B cell (primary cell): ENCODE measurements around the gene C3orf22. TPM values are rescaled to one million over a fixed set of nuclear protein-coding genes. Genes with fewer than 3 reads are reported as not detected.

Source experiments
- ATAC-seq: fragments of 200-7000 bp; cut with Tn5 transposase; one replicate; pipeline ENCODE4 v1.10.0; 2021; ENCODE audit warnings: low read depth, mild to moderate bottlenecking, moderate number of reproducible peaks, moderate library complexity
- CTCF ChIA-PET: fragments of 350-600 bp; sonication (Branson Sonifier 250); formaldehyde crosslinking; loops from one replicate; lab custom pipeline; 2021; ENCODE audit warnings: antibody characterized with exemption, inconsistent platforms; lab: Charles Lee
- POLR2A ChIA-PET: fragments of 350-600 bp; sonication (Branson Sonifier 250); formaldehyde crosslinking; loops from one replicate; lab custom pipeline; 2021; ENCODE audit warnings: antibody characterized with exemption; lab: Charles Lee
- DNase-seq: peaks from one replicate; pipeline ENCODE4 v3.0.0; 2013
- H2AFZ ChIP-seq: 2 replicates; pipeline ENCODE4 v1.6.1; 2012; ENCODE audit warnings: mild to moderate bottlenecking, low read depth, low read length; ENCODE audit not compliant: insufficient read depth, poor library complexity, severe bottlenecking
- H3K27ac ChIP-seq, 2 donors: 1 replicate in 1 of 2; 2 replicates in 1 of 2; pipeline ENCODE4 v1.5.1; 2012 to 2013; ENCODE audit warnings: low read length in 2 of 2, mild to moderate bottlenecking in 2 of 2, moderate library complexity in 1 of 2
- H3K27me3 ChIP-seq, 4 experiments: fragments of 200-600 bp in 1 of 4; sonication (generic) in 1 of 4; replicated peaks in 1 of 4; 1 replicate in 2 of 4; 2 replicates in 2 of 4; pipeline versions ENCODE4 v1.6.1 to v1.7.0; 2013 to 2016; ENCODE audit warnings: low read length in 3 of 4, mild to moderate bottlenecking in 2 of 4, mixed read lengths in 1 of 4, moderate library complexity in 1 of 4; ENCODE audit not compliant: insufficient read depth in 4 of 4, control insufficient read depth in 3 of 4; ENCODE audit errors: control extremely low read depth in 1 of 4
- H3K36me3 ChIP-seq, 2 experiments: replicated peaks in 1 of 2; 1 replicate in 1 of 2; 2 replicates in 1 of 2; pipeline versions ENCODE4 v1.6.1 to v1.7.1; 2013; ENCODE audit warnings: low read length in 1 of 2; ENCODE audit not compliant: insufficient read depth in 2 of 2, control insufficient read depth in 1 of 2; ENCODE audit errors: control extremely low read depth in 1 of 2, extremely low read depth in 1 of 2
- H3K4me1 ChIP-seq, 2 donors: fragments of 200-600 bp in 1 of 2; sonication (generic) in 1 of 2; 1 replicate in 1 of 2; 2 replicates in 1 of 2; pipeline versions ENCODE4 v1.5.1 to v1.6.1; 2013 to 2017; ENCODE audit warnings: low read length in 2 of 2; ENCODE audit not compliant: control insufficient read depth in 2 of 2, insufficient read depth in 2 of 2
- H3K4me2 ChIP-seq: replicated peaks from 2 replicates; pipeline ENCODE3; 2012; ENCODE audit warnings: mild to moderate bottlenecking, low read depth, low read length; ENCODE audit not compliant: poor library complexity, severe bottlenecking
- H3K4me3 ChIP-seq, 5 experiments: fragments of 200-600 bp in 1 of 5; sonication (generic) in 1 of 5; 1 replicate in 3 of 5; 2 replicates in 2 of 5; pipeline versions ENCODE4 v1.5.1 to v1.7.0; 2011 to 2016; ENCODE audit warnings: low read length in 4 of 5, mild to moderate bottlenecking in 4 of 5, low read depth in 2 of 5, control low read depth in 1 of 5, moderate library complexity in 1 of 5; ENCODE audit not compliant: insufficient read depth in 1 of 5; ENCODE audit errors: control extremely low read depth in 1 of 5, extremely low read depth in 1 of 5
- H3K79me2 ChIP-seq: fragments of 200-600 bp; sonication (generic); one replicate; pipeline ENCODE4 v1.6.0; 2016; ENCODE audit warnings: low read length; ENCODE audit not compliant: control insufficient read depth, insufficient read depth
- H3K9ac ChIP-seq: fragments of 200-600 bp; sonication (generic); 2 replicates; pipeline ENCODE4 v1.6.1; 2017; ENCODE audit warnings: mild to moderate bottlenecking, low read length, moderate library complexity
- H3K9me3 ChIP-seq, 3 donors: one replicate each; pipeline versions ENCODE4 v1.6.1 to v1.7.1; 2013; ENCODE audit warnings: low read length in 2 of 3; ENCODE audit not compliant: control insufficient read depth in 2 of 3, insufficient read depth in 1 of 3; ENCODE audit errors: control extremely low read depth in 1 of 3
- H4K20me1 ChIP-seq: 2 replicates; pipeline ENCODE4 v1.6.0; 2012; ENCODE audit warnings: mild to moderate bottlenecking, low read length; ENCODE audit not compliant: insufficient read depth, control insufficient read depth, poor library complexity, severe bottlenecking
- H3K27ac Mint-ChIP-seq: one replicate; pipeline ENCODE4 v1.8.0; 2021; ENCODE audit warnings: mixed read lengths
- H3K27me3 Mint-ChIP-seq: one replicate; pipeline ENCODE4 v1.8.0; 2021; ENCODE audit warnings: mixed read lengths
- H3K4me1 Mint-ChIP-seq: one replicate; pipeline ENCODE4 v1.8.0; 2021; ENCODE audit warnings: mixed read lengths
- H3K4me3 Mint-ChIP-seq: one replicate; pipeline ENCODE4 v1.8.0; 2021; ENCODE audit warnings: mixed read lengths
- H3K9me3 Mint-ChIP-seq: one replicate; pipeline ENCODE4 v1.8.0; 2022; ENCODE audit warnings: mixed read lengths; ENCODE audit not compliant: insufficient read depth
- EZH2 ChIP-seq: IDR thresholded peaks from 2 replicates; pipeline ENCODE4 v1.6.1; 2012; ENCODE audit warnings: borderline replicate concordance, low read depth, mild to moderate bottlenecking, moderate library complexity, low read length; ENCODE audit not compliant: insufficient read depth, poor library complexity, severe bottlenecking
- WGBS: methylation state at CpG from one replicate; pipeline ENCODE4 v1.1.5; 2013; ENCODE audit warnings: missing lambda C conversion rate; ENCODE audit not compliant: insufficient coverage; 5-methylcytosine and 5-hydroxymethylcytosine counted together
- intact Hi-C: fragments of 100-400 bp; cut with micrococcal nuclease; formaldehyde crosslinking; loops from one replicate; pipeline ENCODE4 v1.10.0; 2022
- polyA plus RNA-seq: library from polyadenylated mRNA; depleted of rRNA; stranded (reverse); fragments of >200 nt; gene quantifications from 2 replicates; pipeline ENCODE4 v1.2.3, GENCODE V29; 2012
- total RNA-seq, 2 donors: library from RNA; stranded (reverse); fragments of 120-200 nt in 1 of 2; gene quantifications; 1 replicate in 1 of 2; 2 replicates in 1 of 2; pipeline versions ENCODE4 v1.2.3 to v1.2.4, GENCODE V29; 2013 to 2022
- TF ChIP-seq, protein P1 (sequence below): fragments of 200-600 bp; IDR thresholded peaks from one replicate; pipeline ENCODE4 v1.8.0; 2022; ENCODE audit warnings: antibody characterized with exemption, mild to moderate bottlenecking

The C3orf22 gene
- total and polyA plus RNA-seq, 2 donors (not counting 1 experiment from before 2014, with no cell fraction given), result not detected

DNA sequence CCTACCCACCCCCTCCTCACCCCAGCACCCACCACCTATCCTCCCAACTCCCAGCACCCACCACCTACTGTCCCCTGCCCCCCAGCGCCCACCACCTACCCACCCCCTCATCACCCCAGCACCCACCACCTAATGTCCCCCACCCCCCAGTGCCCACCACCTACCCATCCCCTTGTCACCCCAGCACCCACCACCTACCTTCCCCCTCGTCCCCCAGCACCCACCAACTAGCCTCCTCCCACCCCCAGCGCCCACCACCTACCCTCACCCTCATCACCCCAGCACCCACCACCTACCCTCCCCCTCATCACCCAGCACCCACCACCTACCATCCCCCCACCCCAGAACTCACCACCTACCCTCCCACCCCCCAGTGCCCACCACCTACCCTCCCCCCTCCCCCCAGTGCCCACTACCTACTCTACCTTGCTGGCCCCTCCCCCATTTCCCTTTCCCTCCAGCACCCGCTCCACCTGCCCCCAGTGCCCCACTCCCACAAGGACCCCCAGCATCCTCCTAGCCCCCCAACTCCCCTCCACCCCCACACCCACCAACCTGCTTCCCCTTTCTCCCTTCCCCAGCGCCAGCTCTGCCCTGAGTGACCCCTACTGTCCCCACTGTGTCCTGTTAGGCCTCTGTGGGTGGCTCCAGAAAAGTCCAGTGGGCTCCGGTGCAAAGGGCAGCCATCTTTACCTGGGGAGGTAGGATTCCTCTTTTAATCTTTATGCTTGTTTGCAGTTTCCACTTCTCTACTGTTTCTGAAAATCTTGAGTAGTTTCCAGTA is 42.4 kb downstream of the C3orf22 start:
- Histone ChIP-seq H3K4me1 (no peaks in the 10 kb centered on the region), H3K9me3 (no peaks in the 10 kb centered on the region), H3K79me2 (no peaks in the 10 kb centered on the region), H3K4me2 (no peak overlapping the region), H2AFZ (no peak overlapping the region), H3K27ac (no peak overlapping the region), H3K4me3 (no peak overlapping the region), H3K36me3 (no peaks in the 10 kb centered on the region), H3K9ac (no peak overlapping the region), H4K20me1 (no peaks in the 10 kb centered on the region), H3K27me3 (peaks cover 0 to 5% (median 0%) of the 10 kb centered on the region in 4 experiments)
- ATAC-seq, result no peak
- Mint-ChIP-seq H3K9me3 (no peaks in the 10 kb centered on the region), H3K4me3 (no peak overlapping the region), H3K27me3 (no peaks in the 10 kb centered on the region), H3K27ac (no peak overlapping the region), H3K4me1 (no peaks in the 10 kb centered on the region)
- no CpG with 5 or more reads among the region's 6 CpGs for WGBS
- TF ChIP-seq, protein P1, sequence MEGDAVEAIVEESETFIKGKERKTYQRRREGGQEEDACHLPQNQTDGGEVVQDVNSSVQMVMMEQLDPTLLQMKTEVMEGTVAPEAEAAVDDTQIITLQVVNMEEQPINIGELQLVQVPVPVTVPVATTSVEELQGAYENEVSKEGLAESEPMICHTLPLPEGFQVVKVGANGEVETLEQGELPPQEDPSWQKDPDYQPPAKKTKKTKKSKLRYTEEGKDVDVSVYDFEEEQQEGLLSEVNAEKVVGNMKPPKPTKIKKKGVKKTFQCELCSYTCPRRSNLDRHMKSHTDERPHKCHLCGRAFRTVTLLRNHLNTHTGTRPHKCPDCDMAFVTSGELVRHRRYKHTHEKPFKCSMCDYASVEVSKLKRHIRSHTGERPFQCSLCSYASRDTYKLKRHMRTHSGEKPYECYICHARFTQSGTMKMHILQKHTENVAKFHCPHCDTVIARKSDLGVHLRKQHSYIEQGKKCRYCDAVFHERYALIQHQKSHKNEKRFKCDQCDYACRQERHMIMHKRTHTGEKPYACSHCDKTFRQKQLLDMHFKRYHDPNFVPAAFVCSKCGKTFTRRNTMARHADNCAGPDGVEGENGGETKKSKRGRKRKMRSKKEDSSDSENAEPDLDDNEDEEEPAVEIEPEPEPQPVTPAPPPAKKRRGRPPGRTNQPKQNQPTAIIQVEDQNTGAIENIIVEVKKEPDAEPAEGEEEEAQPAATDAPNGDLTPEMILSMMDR, result no peak
- no peak for TF ChIP-seq EZH2
- intact Hi-C loops, result no loop called here
- ChIA-PET CTCF (no interaction called here), POLR2A (no interaction called here)
- DNase-seq, result no peak

DNA sequence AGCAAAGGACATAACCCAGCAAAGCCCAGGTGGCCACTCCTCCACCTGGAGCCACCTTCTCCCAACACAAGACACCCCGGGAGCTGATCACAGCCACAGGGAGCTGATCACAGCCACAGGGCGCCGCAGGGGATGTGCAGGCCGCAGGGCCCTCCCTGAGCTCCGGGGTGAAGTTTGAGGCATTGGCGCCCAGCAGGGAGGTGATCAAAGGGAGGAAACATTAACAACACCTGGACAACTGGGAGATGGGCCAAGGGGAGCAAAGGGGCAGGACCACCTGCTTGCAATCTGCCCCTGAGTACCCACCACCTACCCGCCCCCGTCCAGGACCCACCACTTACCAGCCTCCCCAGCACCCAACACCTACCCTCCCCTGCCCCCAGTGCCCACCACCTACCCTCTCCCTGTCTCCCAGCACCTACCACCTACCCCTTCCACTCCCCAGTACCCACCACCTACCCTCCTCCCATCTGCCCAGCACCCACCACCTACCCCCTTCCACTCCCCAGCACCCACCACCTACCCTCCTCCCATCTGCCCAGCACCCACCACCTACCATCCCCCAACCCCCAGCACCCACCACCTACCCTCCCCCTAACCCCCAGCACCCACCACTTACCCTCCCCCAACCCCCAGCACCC is 43.5 kb downstream of the C3orf22 start:
- no peaks in the 10 kb centered on the region for H3K4me1 ChIP-seq
- intact Hi-C loops, result no loop called here
- H4K20me1 ChIP-seq, result no peaks in the 10 kb centered on the region
- CTCF ChIA-PET, result no interaction called here
- no peaks in the 10 kb centered on the region for H3K79me2 ChIP-seq
- POLR2A ChIA-PET, result no interaction called here
- no peak overlapping the region for H3K4me2 ChIP-seq
- no peak for DNase-seq
- Mint-ChIP-seq H3K4me1 (no peaks in the 10 kb centered on the region), H3K27ac (no peak overlapping the region), H3K4me3 (no peak overlapping the region), H3K9me3 (no peaks in the 10 kb centered on the region), H3K27me3 (no peaks in the 10 kb centered on the region)
- 100% methylated on average over 3 of the region's 8 CpGs for WGBS
- no peaks in the 10 kb centered on the region for H3K9me3 ChIP-seq
- H3K27ac ChIP-seq, result no peak overlapping the region
- no peak overlapping the region for H3K9ac ChIP-seq
- H3K4me3 ChIP-seq, result no peak overlapping the region
- no peaks in the 10 kb centered on the region for H3K36me3 ChIP-seq
- no peak for ATAC-seq
- TF ChIP-seq EZH2, result no peak
- TF ChIP-seq, protein P1, result no peak
- peaks cover 0 to 5% (median 0%) of the 10 kb centered on the region in 4 experiments for H3K27me3 ChIP-seq
- H2AFZ ChIP-seq, result no peak overlapping the region
